HEK293 (cell line): ENCODE measurements around the gene ZKSCAN5.

Source experiments
- KLF16 ChIP-seq: fragments of 450-650 bp; formaldehyde crosslinking; IDR thresholded peaks from 2 replicates; pipeline ENCODE4 v1.5.1; 2017; ENCODE audit warnings: missing biosample characterization, missing genetic modification characterization
- ZNF211 ChIP-seq: fragments of 450-650 bp; formaldehyde crosslinking; IDR thresholded peaks from 2 replicates; pipeline ENCODE4 v1.5.1; 2016; ENCODE audit warnings: low read depth, missing biosample characterization, missing genetic modification characterization
- ZNF274 ChIP-seq, 2 experiments: fragments of 200-500 bp in 1 of 2; fragments of 450-650 bp in 1 of 2; sonication (Bioruptor generic) in 1 of 2; formaldehyde crosslinking in 1 of 2; IDR thresholded peaks; 2 replicates each; pipeline versions ENCODE4 v1.5.1 to v1.6.1; 2014 to 2016; ENCODE audit warnings: borderline replicate concordance in 1 of 2, inconsistent platforms in 1 of 2, low read length in 1 of 2, missing biosample characterization in 1 of 2, missing genetic modification characterization in 1 of 2
- ZNF335 ChIP-seq: fragments of 450-650 bp; formaldehyde crosslinking; conservative IDR thresholded peaks from 2 replicates; pipeline ENCODE4 v1.5.1; 2016; ENCODE audit warnings: missing biosample characterization, missing genetic modification characterization
- ZNF473 ChIP-seq: fragments of 450-650 bp; formaldehyde crosslinking; IDR thresholded peaks from 2 replicates; pipeline ENCODE4 v1.5.1; 2017; ENCODE audit warnings: missing biosample characterization, missing genetic modification characterization
- ZNF530 ChIP-seq: fragments of 450-650 bp; formaldehyde crosslinking; IDR thresholded peaks from 2 replicates; pipeline ENCODE4 v1.5.1; 2016; ENCODE audit warnings: low read depth, missing biosample characterization, missing genetic modification characterization
- ZNF580 ChIP-seq: fragments of 450-650 bp; formaldehyde crosslinking; IDR thresholded peaks from 2 replicates; pipeline ENCODE4 v1.5.1; 2016; ENCODE audit warnings: missing biosample characterization, missing genetic modification characterization
- ZNF623 ChIP-seq: fragments of 450-650 bp; formaldehyde crosslinking; IDR thresholded peaks from 2 replicates; pipeline ENCODE4 v1.5.1; 2016; ENCODE audit warnings: missing biosample characterization, missing genetic modification characterization
- ZNF624 ChIP-seq: fragments of 450-650 bp; formaldehyde crosslinking; IDR thresholded peaks from 2 replicates; pipeline ENCODE4 v1.5.1; 2017; ENCODE audit warnings: missing biosample characterization, missing genetic modification characterization
- TF ChIP-seq, protein P1 (sequence below): fragments of 450-650 bp; formaldehyde crosslinking; IDR thresholded peaks from 2 replicates; pipeline ENCODE4 v1.5.1; 2016; ENCODE audit warnings: missing biosample characterization, missing genetic modification characterization

DNA sequence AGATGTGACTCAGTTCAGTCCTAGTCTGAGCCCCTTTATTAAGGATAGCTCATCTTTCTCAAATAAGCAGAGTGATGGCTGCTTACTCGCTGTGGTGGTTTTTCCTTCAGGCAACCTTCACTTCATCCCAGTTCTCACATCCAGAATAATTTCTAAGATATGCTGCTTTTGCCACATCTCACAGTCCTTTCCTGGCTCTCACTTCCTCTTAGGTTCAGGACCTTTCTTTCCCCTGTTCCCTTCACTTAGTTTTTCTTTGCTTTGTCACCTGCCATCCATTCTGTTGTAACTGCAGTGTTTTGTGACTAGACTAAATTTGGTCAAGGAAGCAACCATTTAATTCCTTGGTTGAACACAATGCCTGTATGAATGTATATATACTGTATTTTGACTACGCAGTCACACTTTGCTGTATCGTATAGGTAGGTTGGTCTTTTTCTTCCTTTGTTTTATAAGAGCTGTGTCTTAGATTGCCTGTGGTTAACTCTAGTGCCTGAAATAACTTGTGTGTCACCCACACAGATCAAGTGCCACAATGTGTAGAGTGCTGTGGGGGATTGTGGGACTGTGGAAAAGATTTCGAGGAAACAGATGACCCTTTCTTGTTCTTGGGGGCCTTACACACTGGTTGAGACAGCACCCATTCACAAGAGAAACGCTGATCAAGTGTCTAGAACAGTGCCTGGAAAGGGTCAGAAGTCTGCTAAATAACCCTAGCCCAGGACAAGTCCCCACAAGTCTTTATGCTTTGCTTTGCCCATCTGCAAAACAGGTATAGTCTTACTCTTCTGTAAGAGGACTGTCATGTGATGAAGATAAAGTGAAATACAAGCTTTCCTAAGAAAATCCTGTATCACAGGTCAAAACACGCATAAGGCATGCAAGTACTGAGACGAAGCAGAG lies 56.6 kb downstream of the ZKSCAN5 start:
- TF ChIP-seq, protein P1, sequence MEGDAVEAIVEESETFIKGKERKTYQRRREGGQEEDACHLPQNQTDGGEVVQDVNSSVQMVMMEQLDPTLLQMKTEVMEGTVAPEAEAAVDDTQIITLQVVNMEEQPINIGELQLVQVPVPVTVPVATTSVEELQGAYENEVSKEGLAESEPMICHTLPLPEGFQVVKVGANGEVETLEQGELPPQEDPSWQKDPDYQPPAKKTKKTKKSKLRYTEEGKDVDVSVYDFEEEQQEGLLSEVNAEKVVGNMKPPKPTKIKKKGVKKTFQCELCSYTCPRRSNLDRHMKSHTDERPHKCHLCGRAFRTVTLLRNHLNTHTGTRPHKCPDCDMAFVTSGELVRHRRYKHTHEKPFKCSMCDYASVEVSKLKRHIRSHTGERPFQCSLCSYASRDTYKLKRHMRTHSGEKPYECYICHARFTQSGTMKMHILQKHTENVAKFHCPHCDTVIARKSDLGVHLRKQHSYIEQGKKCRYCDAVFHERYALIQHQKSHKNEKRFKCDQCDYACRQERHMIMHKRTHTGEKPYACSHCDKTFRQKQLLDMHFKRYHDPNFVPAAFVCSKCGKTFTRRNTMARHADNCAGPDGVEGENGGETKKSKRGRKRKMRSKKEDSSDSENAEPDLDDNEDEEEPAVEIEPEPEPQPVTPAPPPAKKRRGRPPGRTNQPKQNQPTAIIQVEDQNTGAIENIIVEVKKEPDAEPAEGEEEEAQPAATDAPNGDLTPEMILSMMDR (tag by site-specific recombination): no peak
- TF ChIP-seq ZNF624 (tag by site-specific recombination) (no peak), KLF16 (tag by site-specific recombination) (no peak), ZNF211 (tag by site-specific recombination) (no peak), ZNF335 (tag by site-specific recombination) (no peak), ZNF473 (tag by site-specific recombination) (no peak), ZNF530 (tag by site-specific recombination) (no peak), ZNF580 (tag by site-specific recombination) (no peak), ZNF623 (tag by site-specific recombination) (no peak), ZNF274 (IDR thresholded peaks at IDR 0.05; ENCODE audit: low read length) (no peak), ZNF274 (tag by site-specific recombination; IDR thresholded peaks at IDR 0.05; ENCODE audit: borderline replicate concordance) (no peak)
